ENCODE data around the gene LDLRAD4.

DNA sequence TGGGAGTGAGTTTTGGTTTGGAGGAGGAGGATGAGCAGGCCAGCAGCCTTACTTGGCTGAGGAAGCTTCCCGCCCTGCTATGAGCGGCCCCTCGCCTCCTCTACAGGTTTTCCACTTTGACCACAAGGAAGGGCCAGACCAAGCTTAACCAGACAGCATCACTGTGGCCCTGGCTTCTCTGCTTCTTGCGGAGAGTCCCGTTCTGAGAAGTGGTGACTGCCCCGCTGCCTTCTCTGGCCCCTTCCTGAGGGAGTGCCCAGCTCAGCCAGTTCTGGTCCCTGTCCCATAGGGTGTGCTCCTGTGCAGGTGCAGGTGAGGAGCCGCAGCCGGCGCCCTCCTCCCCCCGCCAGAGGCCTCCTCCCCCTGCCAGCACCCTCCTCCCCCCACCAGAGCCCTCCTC is 406.8 kb downstream of the LDLRAD4 start:
- TF ChIP-seq EP300 (IDR thresholded peaks at IDR 0.05): no peak
- TF ChIP-seq, protein P1, sequence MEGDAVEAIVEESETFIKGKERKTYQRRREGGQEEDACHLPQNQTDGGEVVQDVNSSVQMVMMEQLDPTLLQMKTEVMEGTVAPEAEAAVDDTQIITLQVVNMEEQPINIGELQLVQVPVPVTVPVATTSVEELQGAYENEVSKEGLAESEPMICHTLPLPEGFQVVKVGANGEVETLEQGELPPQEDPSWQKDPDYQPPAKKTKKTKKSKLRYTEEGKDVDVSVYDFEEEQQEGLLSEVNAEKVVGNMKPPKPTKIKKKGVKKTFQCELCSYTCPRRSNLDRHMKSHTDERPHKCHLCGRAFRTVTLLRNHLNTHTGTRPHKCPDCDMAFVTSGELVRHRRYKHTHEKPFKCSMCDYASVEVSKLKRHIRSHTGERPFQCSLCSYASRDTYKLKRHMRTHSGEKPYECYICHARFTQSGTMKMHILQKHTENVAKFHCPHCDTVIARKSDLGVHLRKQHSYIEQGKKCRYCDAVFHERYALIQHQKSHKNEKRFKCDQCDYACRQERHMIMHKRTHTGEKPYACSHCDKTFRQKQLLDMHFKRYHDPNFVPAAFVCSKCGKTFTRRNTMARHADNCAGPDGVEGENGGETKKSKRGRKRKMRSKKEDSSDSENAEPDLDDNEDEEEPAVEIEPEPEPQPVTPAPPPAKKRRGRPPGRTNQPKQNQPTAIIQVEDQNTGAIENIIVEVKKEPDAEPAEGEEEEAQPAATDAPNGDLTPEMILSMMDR (IDR thresholded peaks at IDR 0.05): no peak

Data from upper lobe of left lung (tissue), 4 donors.